IPS-NIHi11 (cell line): ENCODE results near the gene LDB2.

Source experiments
- DNase-seq: peaks from one replicate; pipeline ENCODE4 v3.0.0; 2012; ENCODE audit warnings: mixed read lengths, low spot score

LDB2 gene

DNA sequence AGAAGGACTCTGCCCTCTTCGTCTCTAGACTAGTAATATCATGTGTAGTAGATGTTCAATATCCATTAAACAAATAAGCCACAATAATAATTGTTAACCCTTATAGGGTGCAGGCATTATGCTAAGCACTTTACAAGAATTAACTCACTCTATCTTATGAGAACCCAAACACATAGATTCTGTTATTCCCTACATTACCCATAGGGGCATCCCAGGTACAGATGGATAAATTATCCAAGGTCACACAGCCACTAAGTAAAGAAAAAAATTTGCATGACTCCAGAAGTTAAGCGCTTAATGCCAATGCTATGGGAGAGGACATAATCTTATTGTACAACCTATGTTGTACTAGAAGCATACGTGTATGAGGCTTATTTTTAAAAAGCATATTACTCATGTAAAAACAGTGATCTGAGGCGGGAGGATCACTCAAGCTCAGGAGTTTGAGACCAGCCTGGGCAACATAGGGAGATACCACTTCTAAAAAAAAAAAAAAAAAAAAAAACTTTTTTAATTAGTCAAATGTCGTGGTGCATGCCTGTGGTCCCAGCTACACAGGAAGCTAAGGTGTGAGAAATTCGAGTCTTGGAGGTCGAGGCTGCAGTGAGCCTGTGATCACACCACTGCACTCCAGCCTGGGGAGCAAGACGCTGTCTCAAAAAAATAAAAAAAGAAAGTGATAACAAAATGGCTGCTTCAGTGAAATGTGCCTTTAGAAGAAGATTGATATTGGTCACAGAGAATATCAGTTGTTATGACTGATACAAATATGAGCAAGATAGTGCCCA, 13.6 kb downstream of the LDB2 start:
- no peak for DNase-seq

DNA sequence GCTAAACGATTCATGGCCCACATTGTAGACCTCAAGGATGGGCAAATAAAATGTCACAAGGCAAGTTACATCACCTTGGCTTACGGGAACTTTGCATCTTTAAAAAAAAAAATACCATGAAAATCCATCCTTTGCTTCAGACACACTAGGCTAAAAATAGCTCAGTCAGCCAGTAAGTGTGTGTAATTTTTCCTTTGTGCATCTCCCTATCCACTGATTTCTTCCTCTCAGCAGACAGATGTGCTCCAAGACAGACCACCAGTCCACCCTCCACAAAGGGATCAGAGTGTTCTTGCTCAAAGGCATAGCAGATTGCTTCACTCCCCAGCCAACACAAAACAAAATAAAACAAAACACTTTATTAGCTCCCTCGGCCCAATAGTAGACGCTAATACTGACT, 14.6 kb downstream of the LDB2 start:
- DNase-seq, result no peak

DNA sequence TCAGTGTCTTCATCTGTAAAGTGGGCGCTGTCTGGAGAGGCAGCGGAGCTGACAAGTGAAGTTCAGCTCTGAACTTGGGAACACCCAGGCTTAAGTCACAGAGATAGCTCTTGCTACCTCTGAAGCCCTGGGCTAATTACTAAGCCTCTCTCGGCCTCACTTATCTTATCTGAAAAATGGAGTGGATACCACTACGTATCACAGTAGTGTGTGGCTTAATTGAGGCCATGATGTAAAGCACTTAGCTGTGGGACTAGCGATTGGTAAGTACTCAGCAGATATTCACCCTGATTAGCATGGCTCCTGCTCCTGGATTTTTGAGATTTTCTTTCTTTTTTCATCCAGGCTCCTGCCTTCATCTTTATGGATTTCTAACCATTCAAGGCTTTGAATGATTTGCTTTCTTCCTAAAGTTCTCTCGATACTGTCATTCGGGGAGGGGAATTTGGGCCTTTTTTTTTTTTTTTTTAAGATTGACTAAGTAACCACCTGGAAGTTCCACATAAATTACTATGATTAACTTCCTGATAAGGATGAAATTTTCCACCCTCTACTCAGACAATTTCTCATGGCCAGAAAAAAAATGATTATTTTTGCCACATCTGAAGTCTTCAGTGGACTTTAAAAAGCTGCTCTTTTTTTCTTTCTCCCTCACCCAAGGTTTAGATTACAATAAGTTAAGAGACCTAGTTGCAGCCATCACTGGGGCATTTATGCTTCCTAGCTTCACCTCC, 17.1 kb downstream of the LDB2 start:
- DNase-seq, result no peak

DNA sequence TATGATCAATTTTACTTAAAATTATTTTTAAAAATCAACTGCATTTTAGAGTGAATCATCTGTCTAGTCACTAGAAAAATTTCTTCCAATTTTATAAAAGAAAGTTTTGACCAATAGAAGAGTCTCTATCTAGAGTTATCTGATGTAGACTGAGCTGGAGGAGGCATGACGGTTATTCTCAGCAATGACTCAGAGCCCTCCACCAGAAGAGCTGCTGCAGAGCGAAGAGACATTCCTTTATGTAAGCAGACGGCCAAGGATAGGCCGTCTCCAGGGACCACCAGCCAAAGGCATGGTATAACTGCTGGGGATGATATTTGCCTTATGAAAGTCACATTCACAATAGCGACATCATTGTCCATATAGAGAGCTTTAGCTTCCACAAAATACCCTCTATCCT, 23.0 kb downstream of the LDB2 start:
- no peak for DNase-seq

DNA sequence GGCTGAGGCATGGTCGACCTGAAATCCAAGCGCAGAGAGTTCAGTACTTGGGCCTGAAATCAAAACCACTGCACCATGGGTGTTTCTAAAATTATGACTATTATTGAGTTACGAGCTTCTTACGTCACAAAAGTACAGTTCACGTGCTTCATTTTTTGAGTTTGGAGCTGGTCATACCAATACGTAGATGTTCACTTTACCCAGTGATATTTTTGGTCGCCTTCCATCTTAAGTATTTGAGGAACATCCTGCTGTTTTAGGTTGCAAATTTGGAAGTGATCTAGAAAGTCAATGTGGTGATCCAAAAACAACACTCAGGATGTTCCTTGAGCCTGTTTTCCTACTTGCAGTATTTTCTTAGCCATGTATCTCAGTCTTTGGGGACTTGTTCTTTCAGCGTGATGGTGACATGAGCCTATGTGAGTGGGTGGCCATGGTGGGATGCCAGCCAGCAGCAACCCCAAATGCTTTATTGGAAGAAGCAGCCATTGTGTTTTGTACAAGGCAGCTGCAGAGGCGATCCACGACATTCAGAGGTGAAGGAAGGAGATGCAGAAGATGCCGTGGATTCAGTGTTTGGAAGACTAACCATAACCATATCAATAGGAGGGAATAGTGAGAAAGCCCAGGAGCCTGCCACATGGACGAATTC, 28.7 kb downstream of the LDB2 start:
- DNase-seq, result no peak

DNA sequence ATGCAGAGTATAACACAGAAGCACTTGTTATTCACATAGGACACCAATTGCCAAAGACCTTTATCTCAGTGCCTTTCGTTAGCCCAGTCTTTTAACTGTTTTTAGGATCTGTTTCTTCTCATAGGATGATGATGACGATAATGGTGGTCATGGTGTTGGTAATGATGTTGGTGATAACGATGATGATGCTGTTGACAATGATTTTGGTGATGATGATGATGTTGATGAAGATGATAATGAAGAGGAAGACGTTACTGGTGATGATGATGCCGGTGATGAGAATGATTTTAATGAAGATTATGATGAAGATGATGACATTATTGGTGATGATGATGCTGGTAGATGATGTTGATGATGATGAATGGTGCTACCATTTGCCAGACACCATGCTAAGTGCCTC, 29.8 kb downstream of the LDB2 start:
- DNase-seq, result no peak

DNA sequence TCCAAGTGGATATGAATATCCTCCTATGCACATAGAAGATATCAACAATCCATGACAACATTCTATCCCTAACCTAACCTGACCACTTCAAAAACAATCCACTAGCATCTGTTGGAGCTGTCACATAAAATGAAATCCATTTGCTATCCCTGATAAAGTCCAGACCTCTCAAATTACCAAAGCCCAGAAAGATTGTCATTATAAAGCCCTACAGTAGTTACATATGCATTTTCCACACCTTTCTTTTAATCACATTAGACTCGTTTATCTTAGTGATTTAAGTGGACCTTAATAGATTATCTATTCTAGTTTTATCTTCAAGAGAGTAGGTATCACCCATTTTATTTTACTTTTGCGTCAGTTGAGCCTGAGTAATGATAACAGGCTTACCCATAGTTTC, 30.6 kb downstream of the LDB2 start:
- DNase-seq, result no peak

DNA sequence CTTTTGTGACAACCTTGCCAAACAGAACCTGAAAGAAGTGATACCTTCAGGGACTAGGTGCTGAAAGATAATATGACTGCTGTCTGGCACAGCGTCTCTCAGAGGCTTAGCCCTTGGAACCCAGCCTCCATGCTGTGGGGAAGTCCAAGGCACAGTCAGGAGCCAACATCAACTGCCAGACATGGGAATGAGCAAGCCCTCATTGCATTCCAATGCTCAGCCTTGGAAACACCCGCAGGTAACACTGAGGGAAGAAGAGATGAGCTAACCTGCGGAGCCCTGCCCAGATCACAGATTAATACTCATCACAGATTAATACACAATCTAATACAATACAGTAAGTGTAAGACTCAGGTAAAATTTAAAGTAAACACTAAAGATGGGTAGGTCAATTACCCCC, 31.5 kb downstream of the LDB2 start:
- DNase-seq, result peak; percentile 9

DNA sequence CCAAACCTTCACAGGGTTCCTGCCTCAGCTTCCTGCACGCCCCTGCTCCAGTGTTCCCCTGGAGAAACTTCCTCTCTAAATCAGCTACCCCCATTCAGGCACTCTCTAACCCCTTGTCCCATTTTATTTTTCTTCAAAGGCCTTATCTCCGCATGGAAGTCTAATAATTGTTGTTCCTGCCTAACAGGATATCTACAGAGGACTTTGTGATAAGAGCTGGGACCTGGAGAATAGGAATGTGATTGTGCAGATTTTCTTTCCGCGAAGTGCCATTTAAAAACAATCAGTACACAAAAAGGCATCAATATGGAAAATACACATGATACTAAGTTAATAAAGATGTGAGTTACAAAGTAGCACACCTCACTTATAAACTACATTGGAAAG, 32.6 kb downstream of the LDB2 start:
- DNase-seq, result no peak

DNA sequence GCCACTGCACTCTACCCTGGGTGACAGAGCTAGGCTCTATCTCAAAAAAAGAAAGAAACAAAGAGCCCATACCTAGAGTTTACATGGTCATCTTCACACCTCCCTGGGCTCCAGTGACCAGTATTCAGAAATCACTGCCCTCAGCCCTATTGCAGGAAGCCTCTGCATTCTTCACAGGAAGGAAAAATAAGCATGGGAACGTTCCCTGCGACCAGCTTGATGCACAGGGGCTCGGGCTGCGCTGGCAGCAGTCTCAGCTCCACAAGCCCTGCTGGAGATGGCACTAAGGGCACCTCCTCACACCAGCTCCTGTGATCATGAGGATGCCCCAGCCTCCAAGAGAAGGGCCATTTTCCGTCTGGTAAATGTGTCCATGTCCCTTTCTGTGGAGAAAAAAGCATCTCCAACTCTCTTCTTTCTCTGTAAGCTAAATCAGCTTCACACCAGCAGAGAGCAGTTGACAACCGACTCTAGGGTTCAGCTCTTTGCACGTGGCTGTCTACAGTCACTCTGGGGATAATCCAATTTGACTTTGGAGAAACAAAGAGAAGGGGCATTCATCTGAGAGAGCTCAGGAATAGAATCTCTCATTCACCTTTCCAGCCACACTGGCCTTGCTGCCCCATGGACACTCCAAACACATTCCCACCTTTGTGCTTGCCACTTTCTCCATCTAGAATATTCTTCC, 33.1 kb downstream of the LDB2 start:
- DNase-seq, result no peak

DNA sequence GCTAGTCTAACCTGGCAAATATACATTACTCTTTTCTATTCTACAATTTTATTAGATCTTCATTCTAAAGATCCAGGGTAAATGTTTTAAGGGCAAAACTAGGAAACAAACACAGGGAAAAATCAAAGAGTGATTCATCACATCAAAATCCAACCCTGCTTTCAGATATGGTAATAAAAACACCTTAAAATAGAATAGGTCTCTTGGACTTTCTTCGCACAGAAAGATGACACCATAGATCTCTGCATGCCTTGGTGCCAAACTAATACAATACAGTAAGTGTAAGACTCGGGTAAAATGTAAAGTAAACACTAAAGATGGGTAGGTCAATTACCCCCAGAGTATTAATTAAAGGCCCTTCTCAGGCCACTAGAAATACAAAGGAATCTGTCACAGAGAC, 34.2 kb downstream of the LDB2 start:
- DNase-seq, result no peak

DNA sequence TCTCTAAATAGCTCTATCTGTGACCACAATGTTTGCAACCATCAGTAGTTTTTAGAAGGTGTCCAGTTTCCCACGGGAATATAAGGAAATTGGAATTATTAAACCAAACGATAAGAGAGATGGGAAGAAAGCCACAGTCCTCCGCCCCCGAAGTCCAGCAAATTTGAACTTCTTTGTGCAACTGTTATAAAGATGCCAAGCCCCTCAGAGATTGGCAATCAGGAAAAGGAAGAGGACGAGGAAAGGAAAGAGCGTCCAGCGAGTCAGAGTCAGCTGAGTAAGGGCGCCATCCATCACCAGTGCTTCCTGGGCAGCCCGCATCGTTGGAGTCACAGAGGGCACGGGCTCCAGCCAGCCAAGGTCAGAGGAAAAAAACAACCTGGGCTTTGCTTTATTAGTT, 35.7 kb downstream of the LDB2 start:
- no peak for DNase-seq

DNA sequence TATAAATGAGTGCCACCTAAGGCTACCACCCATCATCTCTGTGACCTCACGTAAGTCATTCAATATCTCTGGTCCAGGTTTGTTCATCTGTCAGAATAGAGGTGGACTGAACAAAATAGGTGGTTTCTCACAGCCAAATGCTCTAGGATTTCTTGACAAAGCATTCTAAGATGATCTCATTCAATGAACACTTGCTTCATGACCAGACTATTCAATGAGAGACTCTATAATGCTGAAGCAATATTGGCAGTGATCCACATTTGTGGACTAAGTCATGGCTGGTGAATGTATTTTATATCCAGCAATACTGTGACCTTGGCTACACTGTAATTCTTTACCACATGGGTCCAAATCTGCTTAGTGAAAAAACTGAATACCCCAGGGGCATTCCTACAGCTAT, 37.9 kb downstream of the LDB2 start:
- no peak for DNase-seq

DNA sequence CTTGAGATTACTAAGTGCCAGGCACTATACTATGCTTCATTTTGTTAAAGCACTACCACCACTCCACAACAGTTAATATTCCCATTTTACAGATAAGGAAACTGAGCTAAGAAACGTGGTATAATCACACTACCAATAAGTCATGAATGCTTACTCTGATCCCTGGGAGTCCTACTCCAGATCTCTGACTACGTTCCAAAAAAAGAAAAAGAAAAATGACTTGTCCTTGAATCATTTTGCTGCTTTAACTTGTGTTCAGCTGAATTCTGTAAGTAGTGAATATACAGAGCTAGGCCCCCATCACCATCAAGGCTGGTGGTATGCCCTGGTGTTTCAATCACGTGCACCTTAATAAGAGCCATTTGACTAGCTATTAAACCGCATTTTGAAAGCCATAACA, 39.4 kb downstream of the LDB2 start:
- DNase-seq, result no peak

DNA sequence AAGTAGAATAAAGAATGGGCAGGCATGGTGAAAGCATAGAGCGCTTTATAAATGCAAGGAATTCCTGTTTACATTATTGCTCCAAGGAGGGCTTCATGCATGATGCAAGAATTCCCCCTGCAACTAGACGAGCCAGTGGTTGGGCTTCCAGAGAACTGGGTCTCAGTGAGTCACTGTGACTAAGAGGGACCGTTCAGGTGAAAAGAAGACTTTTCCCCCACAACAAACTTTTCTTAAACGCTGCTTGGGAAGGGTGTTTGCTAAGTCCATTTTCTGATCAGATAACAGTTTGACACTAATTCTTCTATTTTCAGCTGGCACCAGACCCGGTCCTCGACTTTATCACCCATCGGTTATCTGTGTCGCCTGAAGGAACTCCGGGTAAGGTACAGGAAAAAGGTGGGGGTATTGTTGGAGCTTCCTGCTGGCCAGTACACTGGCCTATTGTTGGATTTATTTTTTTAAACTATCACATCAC, 40.1 kb downstream of the LDB2 start:
- DNase-seq, result peak; percentile 27

DNA sequence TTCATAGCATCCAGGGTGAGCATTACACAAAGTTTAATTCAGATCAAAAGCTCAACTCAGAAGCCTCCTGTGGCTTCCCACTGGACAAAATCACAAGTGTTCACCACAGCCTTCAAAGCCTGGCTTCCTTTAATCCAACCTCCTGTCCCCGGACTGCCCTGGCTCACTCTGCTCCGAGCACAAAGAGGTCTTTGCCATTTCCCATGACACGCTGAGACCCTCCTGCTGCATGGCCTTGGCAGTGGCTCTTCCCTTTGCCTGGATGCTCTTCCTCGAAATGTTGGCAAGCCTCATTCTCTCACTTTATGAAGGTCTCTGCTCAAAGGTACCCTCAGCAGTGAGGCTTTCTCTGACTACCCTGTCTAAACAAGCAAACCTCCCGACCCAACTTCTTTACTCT, 41.0 kb downstream of the LDB2 start:
- DNase-seq, result no peak

DNA sequence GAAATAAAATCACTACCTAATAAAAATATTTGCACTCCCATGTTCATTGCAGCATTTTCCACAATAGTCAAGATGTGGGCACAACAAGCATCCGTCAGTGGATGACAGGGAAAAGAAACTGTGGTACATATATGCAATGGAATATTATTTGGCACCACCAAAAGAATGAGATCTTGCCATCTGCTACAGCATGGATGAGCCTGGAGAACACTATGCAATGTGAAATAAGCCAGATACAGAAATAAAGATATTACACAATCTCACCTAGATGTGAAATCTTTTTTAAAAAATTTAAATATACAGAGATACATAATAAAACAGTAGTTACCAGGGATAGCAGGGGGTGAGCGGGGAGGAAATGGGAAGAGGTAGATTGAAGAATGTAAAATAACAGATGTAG, 44.8 kb downstream of the LDB2 start:
- no peak for DNase-seq

DNA sequence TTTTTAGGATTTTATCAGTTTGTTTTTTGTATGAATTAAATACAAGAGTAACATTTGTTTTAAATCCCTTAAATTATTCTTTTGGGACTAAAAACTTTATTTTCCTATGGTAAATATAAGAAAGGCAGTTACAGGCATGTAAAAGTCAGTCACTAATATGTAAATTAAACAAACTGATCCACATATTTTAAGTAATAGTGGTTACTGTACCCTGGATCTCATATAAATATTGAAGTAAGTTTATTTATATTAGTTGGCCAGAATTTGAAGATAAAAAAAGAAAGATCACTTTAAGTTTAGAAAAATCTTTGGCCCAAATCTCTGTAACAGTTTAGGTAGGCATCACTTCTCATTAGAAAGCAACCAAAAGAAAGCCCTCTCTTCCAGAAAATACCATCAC, 45.8 kb downstream of the LDB2 start:
- no peak for DNase-seq

DNA sequence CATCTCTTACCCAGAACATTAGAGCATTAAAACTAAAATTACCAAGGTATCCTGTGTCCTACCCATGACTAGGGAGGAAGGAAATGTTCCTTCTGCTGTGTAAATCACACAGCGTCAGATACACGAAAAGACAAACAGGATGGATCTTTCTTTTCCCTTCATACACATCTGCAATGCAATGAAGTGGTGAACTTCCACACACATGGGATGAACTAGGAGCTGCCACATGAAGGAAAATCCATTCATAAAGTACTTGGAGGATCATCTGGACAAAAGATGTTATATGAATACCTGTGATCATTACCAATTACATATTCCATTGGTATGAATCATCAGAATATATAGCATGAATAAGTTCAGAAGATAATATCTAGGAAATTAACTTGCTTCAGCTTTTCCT, 46.2 kb downstream of the LDB2 start:
- DNase-seq, result no peak

DNA sequence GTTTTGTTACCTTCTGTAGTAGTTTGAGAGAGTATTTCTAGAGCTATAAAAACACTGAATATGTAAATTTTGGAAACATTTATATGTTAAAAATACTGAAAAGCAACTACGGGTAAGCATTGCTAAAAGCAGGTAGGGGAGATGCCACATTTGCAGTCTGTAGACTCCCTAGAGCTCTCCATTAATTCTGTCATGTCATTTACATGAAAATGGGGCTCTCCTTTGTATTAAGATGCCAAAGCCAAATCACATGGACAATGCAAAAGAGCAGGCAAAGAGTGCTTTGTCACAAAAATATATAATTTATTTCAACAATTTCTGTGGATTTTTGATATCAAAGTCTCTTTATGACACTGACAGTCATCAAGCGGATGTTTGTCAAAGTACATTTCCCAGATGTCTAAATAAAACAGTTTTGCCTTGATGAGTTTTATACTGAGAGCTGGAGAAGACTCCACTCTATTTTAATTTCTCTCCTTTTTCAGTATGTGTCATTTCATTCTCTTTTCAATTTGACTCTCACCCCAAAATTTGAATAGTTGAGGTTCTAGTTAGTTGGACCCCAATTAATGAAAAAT, 51.8 kb downstream of the LDB2 start:
- no peak for DNase-seq

DNA sequence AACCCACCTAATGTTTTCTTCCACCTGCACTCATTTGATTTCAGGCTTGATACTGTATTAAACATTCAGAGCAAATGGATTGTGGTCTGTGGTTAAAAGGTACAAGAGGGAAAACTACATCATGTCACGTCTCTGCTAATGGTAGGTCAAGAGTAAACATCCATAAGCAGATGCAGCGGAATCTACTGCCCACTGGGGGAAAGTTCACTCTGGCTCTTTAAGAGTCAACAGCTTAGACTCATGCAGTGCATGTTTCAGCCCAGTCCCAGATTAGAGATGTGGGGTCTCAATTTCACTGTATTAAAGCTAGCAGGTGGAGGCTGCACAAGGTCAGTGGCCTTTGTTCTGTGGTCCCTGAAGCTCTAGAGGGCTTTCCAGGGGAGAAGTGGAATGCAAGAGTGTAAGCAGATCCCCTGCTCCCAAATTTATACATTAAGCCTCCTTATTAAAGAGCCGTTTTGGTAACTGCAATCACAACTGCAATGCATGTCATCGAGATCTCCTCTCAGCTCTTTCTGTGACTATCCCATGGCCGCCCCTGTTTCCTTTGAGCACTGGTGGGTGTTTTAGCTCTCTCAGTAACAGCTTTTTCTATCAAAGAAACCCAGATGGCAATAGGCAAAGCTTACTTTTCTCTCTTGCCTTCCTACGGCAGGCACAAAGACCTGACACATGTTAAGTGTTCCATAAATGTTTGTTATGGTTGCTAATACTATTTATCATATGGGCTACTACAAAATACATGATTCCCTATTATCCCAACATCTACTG, 53.4 kb downstream of the LDB2 start:
- DNase-seq, result no peak
